Fibroblast of the conjunctiva (primary cell): ENCODE measurements around the gene PDE9A.

Experiments
- DNase-seq: peaks from one replicate; pipeline ENCODE4 v3.0.0-alpha.2; 2010; ENCODE audit warnings: low read depth

PDE9A gene

DNA sequence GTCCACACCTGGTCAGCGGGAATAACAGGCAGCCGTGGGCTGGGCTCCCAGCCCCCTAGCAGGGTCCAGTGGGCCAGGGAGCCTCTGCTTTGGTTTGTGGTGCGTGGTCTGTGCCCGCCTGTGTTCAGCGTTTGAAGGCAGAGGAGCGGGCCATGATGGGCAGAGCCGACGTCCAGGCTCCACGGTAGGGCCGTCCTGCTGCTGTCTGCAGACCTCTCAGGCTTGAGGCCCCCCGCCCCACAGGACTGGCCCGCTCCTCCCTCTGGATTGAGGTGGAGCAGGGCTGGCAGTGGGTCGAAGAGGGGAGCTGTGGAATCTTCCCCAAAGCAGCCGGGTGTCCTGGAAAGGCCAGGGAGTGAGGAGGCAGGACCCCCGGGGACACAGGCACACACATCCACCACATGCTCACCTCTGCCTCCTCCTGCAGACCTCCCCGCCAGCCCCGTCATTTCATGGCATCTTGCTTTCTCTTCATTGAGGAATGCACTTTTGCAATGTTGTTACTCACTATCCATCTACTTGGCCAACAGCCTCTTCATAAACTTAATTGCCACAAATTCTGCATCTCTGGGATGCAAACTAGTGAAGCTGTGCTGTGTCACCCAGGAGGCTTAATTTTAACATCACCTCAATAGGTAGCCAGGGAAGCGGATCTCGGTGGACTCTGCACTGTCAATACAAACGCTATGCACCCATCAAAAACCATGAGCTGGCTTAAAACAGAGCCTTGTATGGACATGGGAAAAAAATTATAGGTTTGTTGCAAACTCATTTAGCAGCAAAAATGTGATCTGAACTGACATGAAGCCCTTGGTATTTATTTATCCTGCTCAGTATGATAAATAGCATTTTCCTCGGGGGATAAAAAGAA lies 85.9 kb downstream of the PDE9A start:
- DNase-seq, result no peak

DNA sequence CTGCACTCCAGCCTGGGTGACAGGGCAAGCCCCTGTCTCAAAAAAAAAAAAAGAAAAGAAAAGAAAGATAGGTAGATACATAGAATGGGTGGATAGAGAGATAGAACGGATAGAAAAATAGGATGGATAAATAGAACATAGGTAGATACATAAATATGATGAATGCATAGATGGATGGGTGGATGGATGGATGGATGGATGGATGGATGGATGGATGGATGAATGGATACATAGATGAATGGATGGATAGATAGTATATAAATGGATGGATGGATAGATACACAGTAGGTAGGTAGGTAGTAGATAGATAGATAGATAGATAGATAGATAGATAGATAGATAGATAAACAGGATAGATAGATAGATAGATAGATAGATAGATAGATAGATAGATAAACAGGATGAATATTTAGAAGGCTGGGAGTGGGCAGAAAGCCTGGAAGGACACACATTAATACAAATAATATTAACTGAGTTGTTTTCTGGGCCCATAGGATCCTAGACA lies 87.0 kb downstream of the PDE9A start:
- DNase-seq, result no peak

DNA sequence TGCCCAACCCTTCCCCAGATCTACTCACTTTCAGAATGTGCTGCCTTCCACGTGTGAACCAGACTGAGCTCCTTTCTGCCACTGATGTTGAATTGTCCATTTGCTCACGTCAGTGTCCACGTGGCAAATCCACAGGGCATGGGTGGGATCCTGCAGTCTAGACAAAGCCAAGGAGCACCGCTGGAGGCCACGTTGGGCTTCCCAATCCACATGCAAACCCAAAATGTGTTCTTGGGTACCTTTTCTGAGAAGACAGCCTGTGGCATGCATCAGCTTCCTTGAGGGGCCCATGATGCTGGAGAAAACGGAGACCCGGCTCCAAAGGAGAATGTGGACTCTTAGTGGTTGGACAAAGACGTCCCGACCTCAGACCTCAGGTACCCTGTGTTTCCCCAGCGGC lies 87.6 kb downstream of the PDE9A start:
- no peak for DNase-seq

DNA sequence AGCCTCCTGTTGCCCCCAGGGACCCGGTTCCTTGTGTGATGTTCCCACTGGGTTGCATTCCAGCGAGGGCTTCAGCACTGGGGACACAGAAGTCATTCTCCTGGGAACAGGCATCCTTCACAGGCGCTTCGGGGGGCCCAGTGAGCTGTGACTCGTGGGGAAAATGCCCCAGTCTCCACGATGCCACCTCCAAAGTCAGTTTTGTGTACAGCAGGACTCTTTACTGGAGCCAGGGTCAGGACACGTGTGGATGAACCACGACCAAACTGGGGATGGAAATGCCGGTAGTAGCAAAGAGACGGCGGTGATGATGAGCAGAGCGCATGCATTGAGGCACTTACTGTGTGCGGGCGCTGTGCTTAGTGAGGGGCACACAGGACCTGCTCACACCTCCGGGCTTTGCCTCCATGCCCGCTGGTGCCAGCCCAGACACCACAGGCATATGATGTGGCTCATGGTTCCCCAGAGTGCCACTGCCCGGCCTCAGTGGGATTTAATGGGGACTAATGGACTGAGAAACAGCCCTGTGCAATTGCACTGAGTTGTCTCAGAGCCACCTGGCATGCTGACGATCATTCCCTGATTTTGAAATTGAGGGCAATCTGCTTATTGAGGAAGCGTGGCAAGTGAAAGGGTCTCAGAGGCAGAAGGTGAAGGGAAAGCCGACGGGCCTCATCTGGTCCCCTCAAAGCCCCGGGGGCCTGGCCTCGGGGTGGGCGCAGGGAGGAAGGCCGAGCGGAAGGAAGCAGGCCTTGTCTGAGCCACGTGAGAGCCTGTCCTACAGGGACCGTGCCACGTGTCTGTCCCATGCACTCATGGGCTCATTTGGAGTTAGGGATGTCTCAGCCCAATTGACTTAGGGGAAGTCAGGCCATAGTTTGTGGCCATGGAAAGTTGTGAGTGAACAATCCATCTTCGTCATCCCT lies 91.4 kb downstream of the PDE9A start:
- no peak for DNase-seq

DNA sequence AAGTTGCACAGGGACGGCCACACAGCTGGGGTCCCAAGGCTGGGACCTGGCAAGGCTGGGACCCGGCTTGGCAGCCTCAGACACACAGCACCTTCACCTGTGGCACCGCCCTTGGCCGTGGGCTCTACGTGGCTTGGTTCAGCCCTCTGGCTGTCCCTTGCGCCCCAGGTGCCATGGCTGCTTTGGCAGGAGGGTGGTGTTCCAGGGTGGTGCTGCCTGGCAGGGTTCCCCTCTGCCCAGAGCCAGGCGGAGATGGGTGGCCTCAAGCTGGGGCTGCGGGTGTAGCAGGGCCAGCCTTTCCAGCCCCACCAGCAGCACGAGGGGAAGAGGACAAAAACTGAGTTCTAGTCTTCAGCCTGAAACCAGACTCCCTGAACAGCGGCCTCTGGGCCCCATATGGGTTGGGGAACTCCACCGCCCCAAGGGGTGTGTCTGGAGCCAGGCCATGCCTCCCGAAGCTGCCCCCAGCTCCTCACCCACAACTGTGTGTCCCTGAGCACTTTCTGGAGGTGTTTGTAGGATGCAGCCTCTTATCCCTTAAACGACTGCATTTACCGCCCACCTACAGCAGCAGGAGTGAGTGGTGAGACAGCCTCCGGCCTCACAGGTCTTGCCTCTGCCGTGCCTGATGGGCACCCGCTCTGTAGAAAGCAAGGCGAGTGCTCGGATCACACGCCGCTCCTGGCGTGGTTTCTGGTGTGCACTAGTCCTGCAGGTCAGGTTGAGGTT lies 92.3 kb downstream of the PDE9A start:
- no peak for DNase-seq

DNA sequence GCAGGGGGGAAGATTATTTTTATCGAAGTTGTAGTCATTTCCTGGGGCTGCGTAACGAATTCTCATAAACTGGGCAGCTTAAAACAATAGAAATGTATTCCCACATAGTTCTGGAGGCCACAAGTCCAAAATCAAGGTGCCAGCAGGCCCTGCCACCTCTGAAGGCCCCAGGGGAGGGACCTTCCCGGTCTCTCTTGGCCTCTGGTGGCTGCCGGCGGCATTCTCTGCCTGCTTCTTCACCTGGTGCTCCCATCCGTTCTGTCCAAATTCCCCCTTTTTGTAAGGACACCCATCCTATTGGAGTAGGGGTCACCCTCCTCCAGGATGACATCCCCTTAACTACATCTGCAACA lies 92.8 kb downstream of the PDE9A start:
- DNase-seq, result no peak

DNA sequence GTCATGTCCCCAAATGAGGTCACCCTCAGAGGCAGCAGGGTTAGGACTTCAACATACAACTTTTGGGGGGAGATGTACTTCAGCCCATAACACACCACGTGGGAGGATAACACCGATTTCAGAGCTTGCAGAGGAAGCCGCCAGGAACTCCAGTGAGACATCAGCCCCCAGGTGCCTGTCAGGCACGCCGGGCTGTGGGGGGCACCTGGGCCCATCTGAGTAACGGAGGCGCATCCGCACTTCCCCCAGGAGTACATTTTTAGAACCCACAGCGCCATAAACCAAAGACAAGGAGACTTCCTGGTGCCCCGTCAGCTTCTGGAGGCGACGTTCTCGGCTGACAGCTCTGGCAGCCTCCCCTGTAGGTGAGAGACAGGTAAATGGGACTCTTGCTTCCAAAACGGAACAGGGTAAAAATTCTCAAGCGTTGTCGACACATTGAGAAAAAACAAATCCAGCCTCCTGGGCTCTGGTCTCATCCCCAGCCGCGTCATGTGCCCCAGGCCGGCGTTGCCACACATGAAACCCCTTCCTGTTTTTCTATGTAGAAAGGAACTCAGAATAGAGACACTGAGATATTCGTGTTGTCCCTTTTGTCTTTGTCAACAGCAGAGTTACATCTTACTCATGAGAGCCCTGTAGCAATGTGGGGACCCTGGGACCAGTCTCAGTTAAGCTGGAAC lies 93.3 kb downstream of the PDE9A start:
- no peak for DNase-seq

DNA sequence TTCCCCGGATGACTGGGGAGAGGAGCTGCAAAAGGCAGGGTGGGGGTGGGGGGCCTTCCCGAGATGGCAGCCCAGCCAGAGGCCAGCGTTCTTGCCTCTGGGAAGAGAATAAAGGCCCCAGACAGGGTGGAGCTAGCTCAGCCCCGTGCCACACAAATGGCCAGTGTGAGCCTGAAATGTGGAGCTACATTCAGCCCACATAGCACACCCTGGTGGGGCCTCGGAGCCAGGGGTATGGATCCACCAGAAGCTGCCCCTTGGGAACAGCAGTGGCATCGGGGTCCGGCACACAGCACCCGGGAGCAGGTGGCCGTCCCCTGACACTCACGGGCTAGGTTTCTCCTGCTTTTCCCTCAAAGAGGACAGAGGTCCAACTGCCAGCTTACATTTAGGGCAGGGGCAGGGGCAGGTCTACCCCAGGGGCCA lies 93.9 kb downstream of the PDE9A start:
- DNase-seq, result no peak

DNA sequence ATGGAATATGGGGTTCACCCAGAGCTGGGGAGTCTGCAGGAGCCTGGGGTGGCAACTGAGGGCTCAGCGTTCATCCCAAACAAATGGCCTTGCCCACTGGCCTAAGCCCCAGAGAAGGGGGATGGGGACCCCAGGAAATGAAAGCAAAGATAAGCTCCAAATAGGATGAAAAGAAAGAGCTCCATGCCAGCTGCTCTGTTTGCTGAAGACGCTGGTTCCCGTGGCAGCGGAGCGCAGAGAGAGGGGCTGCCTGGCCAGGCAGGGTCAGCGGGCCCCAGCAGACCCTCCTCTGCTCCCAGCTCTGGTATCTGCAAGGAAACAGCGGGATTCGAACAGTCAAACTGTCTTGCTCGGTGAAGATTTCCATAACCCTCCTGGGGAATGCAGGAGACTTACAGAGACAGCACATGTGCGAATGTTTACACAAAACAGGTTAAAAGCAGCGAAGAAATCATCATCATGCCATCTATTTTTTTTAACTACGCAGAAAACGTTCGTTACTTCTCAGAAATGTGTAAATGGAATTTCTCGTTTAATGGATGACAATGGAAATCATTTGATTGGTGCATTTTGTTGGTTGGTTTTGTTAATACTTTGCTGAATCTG lies 94.4 kb downstream of the PDE9A start:
- no peak for DNase-seq

DNA sequence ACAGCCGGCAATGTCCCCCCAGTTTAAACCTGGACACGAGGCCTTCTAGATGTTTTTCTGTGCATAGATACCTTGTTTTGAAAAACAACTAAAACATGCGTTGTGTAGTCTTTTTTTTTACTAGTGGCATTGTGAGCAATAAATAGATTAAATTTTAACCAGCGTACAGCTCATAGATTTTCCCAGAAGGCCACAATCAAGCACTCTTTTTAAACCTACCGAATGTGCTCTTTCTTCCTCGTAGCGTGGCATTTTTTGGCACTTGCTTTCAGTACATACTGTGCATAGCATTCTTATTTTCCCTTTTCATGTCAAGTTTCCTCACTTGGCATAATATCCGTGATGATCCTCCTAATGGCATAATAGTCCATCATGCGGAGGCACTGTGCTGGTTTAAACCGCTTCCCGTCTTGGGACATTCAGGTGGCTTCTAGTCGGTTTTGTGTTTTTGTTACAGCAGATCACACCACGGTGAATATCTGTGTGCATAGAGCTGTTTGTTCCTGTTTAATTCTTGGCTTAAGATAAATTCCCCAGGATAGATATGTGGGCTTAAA lies 95.3 kb downstream of the PDE9A start:
- no peak for DNase-seq

DNA sequence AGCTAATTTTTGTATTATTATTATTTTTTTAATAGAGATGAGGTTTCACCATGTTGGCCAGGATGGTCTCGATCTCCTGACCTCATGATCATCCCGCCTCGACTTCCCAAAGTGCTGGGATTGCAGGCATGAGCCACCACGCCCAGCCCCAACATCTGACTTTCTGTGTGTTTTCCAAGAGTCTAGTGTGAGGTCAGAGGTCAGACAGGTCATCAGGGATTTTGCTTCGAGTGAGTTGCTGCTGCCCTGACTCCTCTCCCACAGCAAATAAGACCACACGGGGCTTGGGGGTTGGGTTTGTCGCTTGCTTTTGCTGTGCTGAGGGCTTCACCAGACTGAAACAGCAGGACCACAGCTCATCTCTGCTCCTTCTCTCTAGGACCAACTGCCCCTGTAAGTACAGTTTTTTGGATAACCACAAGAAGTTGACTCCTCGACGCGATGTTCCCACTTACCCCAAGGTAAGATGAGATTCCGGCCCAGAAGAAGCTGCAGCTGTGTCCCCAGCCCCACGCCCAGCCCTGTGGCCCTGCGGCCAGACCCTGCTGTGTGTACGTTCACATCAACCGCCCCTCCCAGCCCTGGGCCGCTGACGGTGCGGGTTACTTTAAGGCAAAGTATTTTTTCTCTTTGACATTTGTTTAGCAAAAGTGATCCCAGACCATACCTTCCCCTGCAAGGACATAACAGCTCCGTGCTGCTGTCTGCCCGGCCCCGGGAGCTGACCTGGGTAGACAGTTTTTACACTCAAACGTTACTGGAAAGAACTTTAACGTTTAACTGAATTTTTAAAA lies 97.5 kb downstream of the PDE9A start:
- DNase-seq, result no peak

DNA sequence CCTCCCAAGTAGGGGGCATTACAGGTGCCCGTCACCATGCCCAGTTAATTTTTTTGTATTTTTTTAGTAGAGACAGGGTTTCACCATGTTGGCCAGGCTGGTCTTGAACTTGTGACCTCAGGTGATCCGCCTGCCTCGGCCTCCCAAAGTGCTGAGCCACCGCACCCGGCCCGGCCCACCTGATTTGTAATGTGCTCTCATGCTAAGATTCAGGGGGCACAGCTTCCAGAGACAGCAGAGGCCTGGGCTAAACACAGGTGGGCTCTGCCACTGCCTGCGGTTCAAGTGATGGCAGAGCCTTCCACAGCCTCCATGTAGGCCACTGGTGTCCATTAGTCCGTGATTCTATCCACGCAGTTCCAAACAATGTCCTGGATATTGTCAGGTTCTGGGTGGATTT lies 98.4 kb downstream of the PDE9A start:
- no peak for DNase-seq

DNA sequence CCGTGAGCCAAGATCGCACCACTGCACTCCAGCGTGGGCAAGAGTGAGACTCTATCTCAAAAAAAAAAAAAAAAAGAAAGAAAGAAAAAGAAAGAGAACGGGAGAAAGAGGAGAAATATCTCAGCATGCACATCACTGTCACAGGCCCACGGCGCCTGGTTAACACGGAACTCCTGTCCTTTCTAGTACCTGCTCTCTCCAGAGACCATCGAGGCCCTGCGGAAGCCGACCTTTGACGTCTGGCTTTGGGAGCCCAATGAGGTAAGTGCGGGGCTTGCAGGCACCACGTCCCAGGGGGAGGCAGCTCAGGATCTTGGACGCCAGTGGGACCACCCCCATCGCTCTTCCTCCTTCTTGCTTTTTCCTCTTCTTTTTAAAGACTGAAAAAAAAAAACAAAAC lies 100.4 kb downstream of the PDE9A start:
- DNase-seq, result no peak

DNA sequence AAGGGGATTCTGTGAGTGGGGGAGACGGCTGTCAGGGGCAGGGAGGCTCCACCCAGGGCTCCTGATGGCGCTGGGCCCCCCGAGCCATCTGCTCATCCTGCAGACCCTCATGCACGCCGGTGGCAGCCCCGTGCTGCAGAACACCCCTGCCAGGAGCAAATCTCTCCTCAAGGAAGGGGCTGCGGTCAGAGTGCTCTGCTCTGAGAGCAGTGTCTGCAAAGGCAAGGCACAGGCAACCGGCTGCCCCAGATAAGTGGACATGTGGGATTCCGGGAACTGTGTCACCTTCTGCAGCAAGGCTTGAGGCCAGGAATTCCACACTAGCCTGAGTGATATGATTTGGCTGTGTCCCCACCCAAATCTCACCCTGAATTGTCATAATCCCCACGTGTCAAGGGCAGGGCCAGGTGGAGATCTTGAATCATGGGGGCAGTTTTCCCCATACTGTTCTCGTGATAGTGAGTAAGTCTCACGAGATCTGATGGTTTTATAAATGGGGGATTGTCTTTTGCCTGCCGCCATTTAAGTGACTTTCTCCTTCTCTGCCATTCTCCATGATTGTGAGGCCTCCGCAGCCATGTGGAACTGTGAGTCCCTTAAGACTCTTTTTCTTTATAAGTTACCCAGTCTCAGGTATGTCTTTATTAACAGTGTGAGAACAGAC lies 101.0 kb downstream of the PDE9A start:
- no peak for DNase-seq

DNA sequence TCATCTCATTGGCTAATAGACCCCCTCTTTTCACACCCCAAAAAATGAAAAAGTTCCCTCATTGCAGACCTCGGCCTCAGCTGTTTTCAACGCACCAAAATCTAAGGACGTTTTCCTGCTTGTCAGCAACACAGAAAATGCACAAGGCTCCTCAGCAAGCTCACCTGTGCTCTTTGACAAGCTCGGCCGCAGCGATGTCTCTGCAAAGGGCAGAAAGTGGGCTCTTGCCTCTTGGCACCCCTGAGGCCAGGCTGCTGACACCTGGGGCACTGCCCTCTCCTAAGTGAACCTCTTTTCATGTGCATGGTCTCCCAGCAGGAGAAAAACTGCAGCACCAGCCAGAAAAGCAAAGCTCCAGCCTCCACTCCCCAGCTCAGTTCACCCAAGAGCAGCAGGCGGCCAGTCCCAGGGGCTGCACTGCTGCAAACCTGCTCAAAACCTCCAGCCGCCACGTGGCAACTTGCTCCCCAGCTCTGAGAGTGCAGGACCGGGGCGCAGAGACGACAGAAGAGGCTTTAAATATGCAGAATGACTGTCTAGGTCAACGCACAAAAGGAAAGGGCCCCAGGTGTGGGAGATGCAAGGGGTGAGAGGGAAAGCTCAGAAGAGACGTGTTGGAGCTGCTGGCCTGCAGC lies 101.7 kb downstream of the PDE9A start:
- no peak for DNase-seq

DNA sequence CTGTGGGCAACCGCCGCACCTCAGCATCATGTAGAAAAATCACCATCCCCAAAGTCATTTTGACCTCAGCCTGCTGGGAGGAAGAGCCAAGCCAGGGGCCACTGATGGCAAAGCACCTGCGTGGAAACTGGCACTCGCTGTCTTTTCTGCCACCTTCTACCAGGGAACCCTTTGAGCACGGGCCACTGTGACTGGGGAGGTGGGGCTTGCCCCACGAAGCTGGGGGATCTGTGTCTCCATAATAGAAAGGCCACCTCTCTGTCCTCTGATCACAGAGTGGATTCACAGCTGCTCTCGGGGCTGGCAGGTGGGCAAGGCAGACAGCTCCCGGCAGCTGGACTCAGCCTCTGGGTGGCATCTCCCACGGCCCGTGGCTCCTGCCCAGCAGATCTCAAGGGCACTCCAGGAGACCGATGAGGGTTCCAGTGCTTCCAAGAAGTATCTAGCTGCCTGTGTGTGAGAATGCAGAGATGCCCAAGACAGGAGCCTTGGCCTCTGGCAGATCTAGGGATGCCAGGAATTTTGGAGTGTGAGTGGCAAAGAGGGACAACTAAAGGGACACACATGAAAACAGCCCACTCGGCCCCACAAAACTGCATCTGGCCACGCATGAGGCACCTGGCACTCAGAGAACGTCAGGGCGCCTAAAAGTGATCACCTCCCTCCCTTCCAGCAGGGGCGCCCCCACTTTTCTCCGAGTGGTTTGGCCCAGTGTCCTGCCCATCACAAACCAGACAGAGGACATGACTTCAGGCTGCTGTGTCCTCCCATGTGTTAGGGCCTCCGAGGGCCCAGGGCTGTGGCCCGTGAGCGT lies 102.6 kb downstream of the PDE9A start:
- no peak for DNase-seq

DNA sequence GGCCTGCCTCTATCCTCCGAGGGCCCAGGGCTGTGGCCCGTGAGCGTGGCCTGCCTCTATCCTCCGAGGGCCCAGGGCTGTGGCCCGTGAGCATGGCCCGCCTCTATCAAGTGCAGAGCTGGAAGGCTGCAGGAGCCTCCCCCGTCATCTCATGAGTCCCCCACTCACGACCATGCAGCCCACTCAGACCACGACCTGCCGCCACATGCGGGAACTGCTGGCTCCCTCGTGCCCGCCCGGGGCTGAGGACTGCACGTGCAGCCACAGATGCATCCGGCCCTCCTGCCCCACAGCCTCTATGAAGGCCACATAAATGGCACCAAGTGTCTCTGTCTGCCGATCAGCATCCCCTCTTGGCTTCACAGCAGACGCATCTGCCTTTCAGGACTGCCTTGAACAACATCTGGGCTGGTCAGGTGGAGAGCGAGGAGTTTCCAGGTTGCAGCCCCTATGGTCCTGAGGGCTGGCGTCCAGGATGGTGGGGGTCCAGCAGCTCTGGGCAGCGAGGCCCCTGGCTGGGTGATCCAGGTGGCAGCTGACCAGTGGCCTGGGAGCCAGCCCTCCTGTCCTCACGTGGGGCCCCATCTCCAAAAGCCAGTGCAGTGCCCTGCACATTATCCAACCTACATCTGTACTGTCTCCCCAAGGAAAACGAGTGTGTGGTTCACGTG lies 103.3 kb downstream of the PDE9A start:
- no peak for DNase-seq

DNA sequence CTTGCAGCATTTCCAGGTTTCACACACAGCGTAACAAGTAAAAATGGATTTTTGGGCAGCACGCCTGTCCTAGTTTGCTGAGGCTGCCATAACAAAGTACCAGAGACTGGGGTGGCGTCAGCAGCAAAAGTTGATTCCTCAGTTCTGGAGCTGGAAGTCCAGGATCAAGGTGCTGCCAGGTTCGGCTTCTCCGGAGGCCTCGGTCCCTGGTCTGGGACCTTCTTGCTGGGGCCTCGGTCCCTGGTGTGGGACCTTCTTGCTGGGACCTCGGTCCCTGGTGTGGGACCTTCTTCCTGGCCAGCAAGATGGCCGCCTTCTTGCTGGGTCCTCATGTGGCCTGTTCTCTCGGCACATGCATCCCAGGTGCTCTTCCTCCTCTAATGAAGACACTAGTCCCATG lies 104.0 kb downstream of the PDE9A start:
- DNase-seq, result no peak
